Fibroblast of skin of abdomen (primary cell): ENCODE results near the gene TBATA.
"Not testable (repeated sequence)": the region's sequence is repeated elsewhere in the genome, so short reads cannot be mapped to it uniquely, and the experiment has no call there.

Experiments used
- DNase-seq: peaks from one replicate; pipeline ENCODE4 v3.0.0-alpha.2; 2013

Gene TBATA

DNA sequence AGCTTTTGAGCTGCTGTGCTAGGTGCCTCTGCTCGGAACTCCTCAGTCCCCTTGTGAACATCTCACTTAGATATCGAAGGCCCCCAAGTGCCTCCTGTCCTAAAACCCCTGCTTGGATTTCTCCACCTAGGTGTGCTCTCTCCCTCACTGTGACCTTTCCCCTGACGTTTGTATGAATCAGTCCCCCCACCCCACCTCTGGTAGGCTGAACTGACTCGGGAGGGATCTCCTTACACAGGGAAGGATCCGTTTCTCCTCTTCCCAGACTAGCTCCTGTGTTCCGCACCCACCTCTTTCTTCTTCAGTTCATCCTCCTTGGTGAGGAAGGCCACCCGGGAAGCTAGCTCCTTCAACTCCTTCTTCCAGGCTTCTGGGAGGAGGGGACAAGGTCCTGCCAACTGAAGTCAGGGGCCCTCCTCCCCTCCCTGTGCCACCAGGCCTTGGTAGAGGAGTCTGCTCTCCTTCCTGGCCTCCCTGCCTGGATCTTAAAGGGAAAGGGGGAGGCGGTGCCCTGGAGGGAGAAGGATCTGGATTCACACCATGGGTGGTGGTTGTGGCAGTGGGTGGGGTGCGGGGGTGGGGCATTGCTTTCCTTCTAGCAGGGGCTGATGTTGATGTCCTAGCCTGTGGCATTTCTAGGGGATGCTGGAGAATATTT is 6.8 kb downstream of the TBATA start:
- no peak for DNase-seq

DNA sequence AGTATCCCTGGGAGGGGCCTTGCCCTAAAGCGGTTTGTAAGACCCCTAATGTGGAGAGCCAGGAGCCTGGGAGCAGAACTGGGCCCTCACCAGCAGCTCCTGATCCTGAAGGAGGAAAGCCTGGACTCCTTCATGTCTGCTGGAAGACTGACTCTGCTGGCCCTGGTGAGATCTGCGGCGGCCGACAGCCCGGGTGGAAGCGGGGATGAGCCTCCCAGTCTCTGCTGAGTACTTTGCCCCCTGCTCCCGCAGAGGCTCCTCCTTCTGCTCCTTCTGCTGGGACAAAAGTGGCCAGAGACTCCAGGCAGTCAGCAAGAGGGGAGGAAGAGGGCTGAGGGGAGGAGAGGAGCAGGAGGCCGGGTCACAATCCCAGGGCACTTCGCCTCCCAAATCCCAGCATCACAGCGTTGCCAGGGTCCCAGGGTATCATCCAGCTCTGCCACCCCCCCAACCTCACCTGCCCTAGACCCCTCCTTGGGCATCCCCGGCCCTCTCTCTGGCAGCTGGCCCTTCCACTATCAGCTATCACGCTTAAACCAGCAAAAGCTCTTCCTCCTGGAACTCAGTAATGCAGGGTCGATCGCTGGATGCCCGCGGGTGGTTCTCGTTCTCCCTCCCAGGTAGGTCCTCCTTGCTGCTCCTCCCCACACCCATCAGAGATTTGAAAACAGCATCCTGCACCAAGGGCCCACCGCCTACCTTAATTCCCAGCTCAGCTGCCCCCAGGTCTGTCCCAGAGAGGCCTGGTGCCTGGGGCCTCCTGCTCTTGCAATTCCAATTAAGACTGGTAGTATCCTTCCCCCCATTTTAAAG is 7.9 kb downstream of the TBATA start:
- no peak for DNase-seq

- no peak for DNase-seq
Measured at GRCh38 chr10:70776455-70777005, 8.6 kb downstream of the TBATA start.

GRCh38 chr10:70775679-70776454 is 9.3 kb downstream of the TBATA start:
- no peak for DNase-seq

DNA sequence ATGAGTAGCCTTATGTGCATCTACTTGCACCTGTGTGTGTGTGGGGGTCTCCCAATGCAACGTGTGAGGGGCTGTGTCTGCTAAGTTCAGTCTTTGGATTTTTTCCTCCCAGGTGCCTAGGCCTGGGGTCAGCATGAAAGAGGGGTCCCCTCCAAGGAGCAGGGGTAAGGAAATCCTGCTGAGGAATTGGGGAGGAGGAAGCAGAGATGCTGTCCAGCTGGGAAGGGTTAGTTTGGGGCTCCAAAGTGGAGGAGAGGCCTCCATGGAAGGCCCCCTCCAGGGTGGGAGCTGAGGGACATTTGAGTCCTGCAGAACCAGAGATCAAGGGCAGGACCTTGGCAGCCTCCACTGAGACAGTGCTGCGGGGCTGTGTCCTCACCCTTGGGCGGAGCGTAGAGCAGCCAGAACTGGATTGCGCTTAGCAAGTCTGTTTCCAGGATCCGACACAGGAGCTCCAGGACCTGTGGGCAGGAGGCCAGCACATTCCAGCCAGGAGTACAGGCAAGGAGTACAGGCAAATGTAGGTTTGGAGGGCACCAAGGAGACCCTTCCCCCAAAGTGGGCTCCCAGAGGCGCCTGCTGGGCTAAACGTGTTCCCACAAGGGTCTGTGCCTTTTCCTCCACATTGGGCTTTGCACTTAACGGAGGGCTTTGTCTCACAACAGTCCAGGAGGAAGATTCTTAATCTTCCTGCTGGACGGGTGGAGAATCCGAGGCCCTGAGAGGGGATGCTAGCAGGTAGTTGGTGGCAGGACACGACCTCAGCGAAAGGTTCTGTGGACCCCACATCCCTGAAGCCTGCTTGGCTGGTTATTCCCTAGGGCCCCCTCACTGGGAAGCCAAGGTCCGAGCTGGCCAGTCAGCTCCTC is 10.1 kb downstream of the TBATA start:
- no peak for DNase-seq

GRCh38 chr10:70773965-70774809 is 11.0 kb downstream of the TBATA start:
- no peak for DNase-seq

DNA sequence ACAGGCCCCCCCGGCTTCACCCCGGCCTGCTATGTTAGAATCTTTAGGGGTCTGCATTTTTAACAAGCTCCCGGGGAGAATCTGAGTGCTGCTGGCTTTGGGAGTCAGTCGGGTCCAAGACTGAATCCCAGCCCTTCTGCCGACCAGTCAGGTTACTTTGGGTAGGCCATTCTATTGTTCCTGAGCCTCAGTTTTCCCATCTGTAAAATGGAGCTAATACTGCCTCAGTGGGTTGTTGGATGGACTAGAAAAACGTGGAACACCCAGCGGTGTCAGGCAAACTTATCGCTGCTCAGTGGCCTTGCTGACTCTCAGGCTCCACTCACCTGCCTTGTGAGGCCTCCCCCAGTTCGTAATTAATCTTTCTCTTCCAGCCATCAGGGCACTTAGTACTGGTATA is 11.7 kb downstream of the TBATA start:
- no peak for DNase-seq

- no peak for DNase-seq
Measured at GRCh38 chr10:70772627-70773026, 12.6 kb downstream of the TBATA start.

DNA sequence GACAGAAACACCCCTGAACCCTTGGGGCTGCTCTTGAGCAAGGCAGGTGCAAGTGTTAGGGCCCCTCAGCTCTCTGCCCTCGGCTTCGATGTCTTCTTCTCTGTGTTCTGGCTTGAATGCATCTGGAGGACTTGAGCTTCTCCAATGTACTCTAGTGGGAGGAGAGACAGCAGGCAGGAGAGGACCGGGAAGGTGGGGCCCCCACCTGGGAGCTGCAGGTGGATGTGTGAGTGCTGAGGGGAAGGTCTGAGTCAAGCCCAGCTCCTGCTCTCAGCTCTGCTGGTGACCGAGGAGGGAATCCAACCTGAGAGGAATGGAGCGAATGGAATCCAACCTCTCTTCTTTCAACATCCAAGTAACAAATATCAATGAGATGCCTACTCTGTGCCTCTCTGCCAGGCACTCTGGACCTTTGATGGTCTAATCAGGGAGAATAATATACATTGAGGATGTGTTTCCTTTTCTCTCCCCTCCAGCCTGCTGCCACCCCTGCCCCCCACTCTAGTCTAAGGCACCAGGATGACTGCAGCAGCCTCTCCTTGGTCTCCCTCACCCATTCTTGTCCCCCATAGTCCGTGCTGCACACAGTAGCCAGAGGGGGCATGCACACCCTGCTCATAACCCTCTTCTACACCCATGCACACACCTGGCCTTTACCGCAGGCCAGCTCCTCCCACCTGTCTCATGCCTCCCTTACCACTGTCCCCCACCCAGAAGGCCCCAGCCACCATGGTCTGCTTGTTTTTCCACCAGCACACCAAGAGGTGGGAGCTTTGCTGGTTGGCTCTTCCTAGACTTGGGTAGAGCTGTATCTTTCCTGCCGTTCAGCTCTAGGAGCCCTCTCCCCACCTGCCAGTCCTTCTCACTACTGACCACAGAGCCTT is 13.6 kb downstream of the TBATA start:
- no peak for DNase-seq

DNA sequence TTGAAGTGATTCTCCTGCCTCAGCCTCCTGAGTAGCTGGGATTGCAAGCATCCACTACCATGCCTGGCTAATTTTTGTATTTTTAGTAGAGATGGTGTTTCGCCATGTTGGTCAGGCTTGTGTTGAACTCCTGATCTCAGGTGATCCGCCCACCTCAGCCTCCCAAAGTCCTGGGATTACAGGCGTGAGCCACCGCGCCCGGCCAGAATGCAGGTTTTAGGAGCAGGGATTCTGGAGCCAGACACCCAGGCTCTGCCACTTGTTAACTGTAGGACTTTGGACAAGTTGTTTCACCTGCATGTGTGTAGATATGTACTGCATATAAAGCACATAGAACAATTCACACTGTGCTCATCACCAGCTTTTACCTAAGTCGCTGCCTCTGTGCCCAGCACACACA is 14.7 kb downstream of the TBATA start:
- not testable (repeated sequence) for DNase-seq

GRCh38 chr10:70770001-70770400 is 15.2 kb downstream of the TBATA start:
- DNase-seq, result no peak

DNA sequence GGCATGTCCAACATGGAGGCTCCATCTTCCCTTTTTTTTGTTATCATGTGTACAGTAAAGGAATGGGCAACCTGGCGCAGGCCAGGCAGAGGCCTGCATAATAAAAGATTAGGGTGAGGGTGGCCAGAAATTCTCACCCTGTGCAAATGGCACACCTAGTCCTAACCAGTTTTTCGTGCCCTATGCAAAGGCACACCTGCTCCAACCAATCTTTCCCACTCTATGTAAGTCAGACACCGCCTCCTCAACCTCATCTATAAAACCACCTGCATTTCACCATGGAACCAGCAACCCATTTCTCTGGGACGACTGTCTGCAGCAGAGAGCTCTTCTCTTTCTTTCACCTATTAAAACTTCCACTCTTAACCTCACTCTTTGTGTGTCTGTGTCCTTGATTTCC is 16.1 kb downstream of the TBATA start:
- DNase-seq, result no peak

GRCh38 chr10:70768026-70768685 is 17.0 kb downstream of the TBATA start:
- not testable (repeated sequence) for DNase-seq

GRCh38 chr10:70765794-70766594 is 19.2 kb downstream of the TBATA start:
- no peak for DNase-seq

DNA sequence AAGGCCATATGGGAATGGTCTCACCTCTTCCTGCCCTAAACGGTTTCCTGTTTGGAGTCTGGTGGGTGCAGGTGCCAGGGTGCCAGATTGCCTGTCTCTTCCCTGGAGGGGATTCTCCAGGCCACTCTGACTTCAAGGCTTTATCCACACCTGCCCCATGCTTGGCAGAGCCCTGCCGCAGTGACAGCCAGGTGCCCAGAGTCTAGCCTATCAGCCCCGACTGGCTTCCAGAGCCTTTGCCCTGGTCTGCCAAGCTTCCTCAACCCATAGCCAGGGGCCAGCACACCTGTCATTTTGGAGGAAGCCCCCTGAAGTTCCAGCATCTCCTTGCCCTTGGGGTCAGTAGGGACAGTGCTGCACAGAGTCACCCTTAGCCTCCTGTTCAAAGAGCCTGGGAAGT is 21.6 kb downstream of the TBATA start:
- no peak for DNase-seq

DNA sequence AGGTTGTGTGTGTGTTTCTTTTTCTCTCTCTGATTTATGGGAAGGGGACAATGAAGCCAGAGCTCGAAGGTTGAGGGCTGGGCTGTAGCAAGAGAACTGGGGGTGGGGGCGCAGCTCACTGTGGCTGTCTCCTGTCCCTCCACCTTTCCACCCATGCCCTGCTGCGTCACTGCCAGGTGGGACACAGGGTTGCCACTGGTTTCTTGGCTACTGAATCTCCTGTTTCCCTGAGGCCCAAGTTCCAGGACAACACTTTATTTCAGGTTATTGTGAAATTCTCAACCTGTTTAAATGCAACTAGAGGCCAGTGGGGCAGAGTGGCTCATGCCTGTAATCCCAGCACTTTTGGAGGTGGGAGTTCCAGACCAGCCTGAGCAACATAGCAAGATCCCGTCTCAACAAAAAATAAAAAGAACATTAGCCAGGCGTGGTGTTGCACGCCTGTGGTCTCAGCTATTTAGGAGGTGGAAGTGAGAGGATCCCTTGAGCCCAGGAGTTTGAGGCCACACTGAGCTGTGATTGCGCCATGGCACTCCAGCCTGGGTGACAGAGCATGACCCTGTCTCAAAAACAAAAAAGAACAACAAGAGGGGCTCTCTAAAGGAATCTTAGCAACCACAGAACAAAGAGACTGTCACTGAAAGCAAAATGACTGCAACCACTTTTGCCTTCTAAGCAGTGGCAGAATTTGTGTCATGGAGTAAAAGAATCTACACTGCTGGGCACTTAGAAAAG is 22.6 kb downstream of the TBATA start:
- no peak for DNase-seq

GRCh38 chr10:70761727-70762350 is 23.3 kb downstream of the TBATA start:
- no peak for DNase-seq
